MM.1S (cell line): Measurements from ENCODE around the gene ADAMTS13.

ENCODE experiments used
- CTCF ChIP-seq: fragments of 300-600 bp; sonication (generic); IDR thresholded peaks from 2 replicates; pipeline ENCODE4 v1.5.1; 2016; ENCODE audit warnings: antibody characterized with exemption, low read length, mixed read lengths
- EZH2 ChIP-seq: fragments of 300-600 bp; sonication (generic); optimal IDR thresholded peaks from 2 replicates; pipeline ENCODE3; 2017; ENCODE audit warnings: low read depth, mild to moderate bottlenecking, antibody characterized with exemption, low read length, mixed read lengths
- EZH2phosphoT487 ChIP-seq: fragments of 300-600 bp; sonication (generic); IDR thresholded peaks from 2 replicates; pipeline ENCODE4 v1.6.1; 2018; ENCODE audit warnings: antibody characterized with exemption, low read length

- TF ChIP-seq CTCF, result peak; percentile 90
- TF ChIP-seq EZH2, result no peak
- no peak for TF ChIP-seq EZH2phosphoT487
Measured at GRCh38 chr9:133406480-133407307, 15.5 kb upstream of the ADAMTS13 start.
